Muscle of leg (tissue), 11 donors: ENCODE data around the gene CD53. TPM values are rescaled to one million over a fixed set of nuclear protein-coding genes. Genes with fewer than 3 reads are reported as not detected.
"Not testable (repeated sequence)": the region's sequence is repeated elsewhere in the genome, so short reads cannot be mapped to it uniquely, and the experiment has no call there.

Source experiments
- DNase-seq: peaks from one replicate; pipeline ENCODE4 v3.0.0; 2013
- H3K27ac ChIP-seq: one replicate; pipeline ENCODE4 v1.5.1; 2013; ENCODE audit warnings: mild to moderate bottlenecking, low read length, control low read depth
- H3K27me3 ChIP-seq: one replicate; pipeline ENCODE4 v1.6.1; 2013; ENCODE audit warnings: low read length; ENCODE audit not compliant: control insufficient read depth, insufficient read depth
- H3K36me3 ChIP-seq: one replicate; pipeline ENCODE4 v1.6.1; 2013; ENCODE audit warnings: low read length; ENCODE audit not compliant: control insufficient read depth, insufficient read depth
- H3K4me1 ChIP-seq: one replicate; pipeline ENCODE4 v1.6.1; 2013; ENCODE audit warnings: low read length; ENCODE audit not compliant: control insufficient read depth, insufficient read depth
- H3K4me3 ChIP-seq: one replicate; pipeline ENCODE4 v1.5.1; 2013; ENCODE audit warnings: low read length, control low read depth
- H3K9me3 ChIP-seq: replicated peaks from 2 replicates; pipeline ENCODE4 v1.6.1; 2013; ENCODE audit warnings: low read depth, low read length; ENCODE audit not compliant: control insufficient read depth
- WGBS: methylation state at CpG from one replicate; pipeline ENCODE4 v1.1.5; 2013; ENCODE audit warnings: missing lambda C conversion rate; ENCODE audit not compliant: insufficient coverage; 5-methylcytosine and 5-hydroxymethylcytosine counted together
- polyA plus RNA-seq, 8 donors: library from polyadenylated mRNA; unstranded; fragments of 120-200 nt; gene quantifications; one replicate each; pipeline versions ENCODE4 v1.2.1 to v1.2.3, GENCODE V29; 2013; ENCODE audit warnings: inconsistent platforms in 1 of 8, low replicate concordance in 1 of 8; ENCODE audit not compliant: insufficient read length in 8 of 8, insufficient read depth in 1 of 8
- total RNA-seq: library from RNA; stranded (reverse); fragments of 120-200 nt; gene quantifications from one replicate; pipeline ENCODE4 v1.2.4, GENCODE V29; 2013

The CD53 gene
- total and polyA plus RNA-seq, 9 donors = 7.0 to 9.6 (median 7.8) TPM

GRCh38 chr1:110915804-110916203 is 42.9 kb downstream of the CD53 start:
- Histone ChIP-seq H3K27ac (no peak overlapping the region), H3K36me3 (no peaks in the 10 kb centered on the region), H3K4me1 (no peaks in the 10 kb centered on the region), H3K9me3 (no peaks in the 10 kb centered on the region), H3K4me3 (no peak overlapping the region), H3K27me3 (no peaks in the 10 kb centered on the region)
- DNase-seq = no peak
- WGBS = no CpG with 5 or more reads among the region's 2 CpGs

GRCh38 chr1:110916274-110916668 is 43.3 kb downstream of the CD53 start:
- Histone ChIP-seq H3K27ac (no peak overlapping the region), H3K4me3 (no peak overlapping the region), H3K36me3 (no peaks in the 10 kb centered on the region), H3K4me1 (no peaks in the 10 kb centered on the region), H3K9me3 (no peaks in the 10 kb centered on the region), H3K27me3 (no peaks in the 10 kb centered on the region)
- WGBS = no CpG with 5 or more reads among the region's 2 CpGs
- no peak for DNase-seq

GRCh38 chr1:110916669-110917306 is 43.8 kb downstream of the CD53 start:
- 20% methylated on average over 1 of the region's 2 CpGs for WGBS
- no peak for DNase-seq
- Histone ChIP-seq H3K27me3 (no peaks in the 10 kb centered on the region), H3K36me3 (no peaks in the 10 kb centered on the region), H3K9me3 (no peaks in the 10 kb centered on the region), H3K4me3 (no peak overlapping the region), H3K27ac (no peak overlapping the region), H3K4me1 (no peaks in the 10 kb centered on the region)

- no peaks in the 10 kb centered on the region for H3K27me3 ChIP-seq
- no peak overlapping the region for H3K27ac ChIP-seq
- no peaks in the 10 kb centered on the region for H3K9me3 ChIP-seq
- H3K36me3 ChIP-seq = no peaks in the 10 kb centered on the region
- no peak for DNase-seq
- WGBS = no CpG with 5 or more reads among the region's 1 CpG
- H3K4me1 ChIP-seq = no peaks in the 10 kb centered on the region
- no peak overlapping the region for H3K4me3 ChIP-seq
Observed at GRCh38 chr1:110918016-110918415, 45.1 kb downstream of the CD53 start.

- no peaks in the 10 kb centered on the region for H3K4me1 ChIP-seq
- no CpG with 5 or more reads among the region's 1 CpG for WGBS
- no peaks in the 10 kb centered on the region for H3K9me3 ChIP-seq
- no peak for DNase-seq
- no peak overlapping the region for H3K27ac ChIP-seq
- H3K27me3 ChIP-seq = no peaks in the 10 kb centered on the region
- H3K36me3 ChIP-seq = no peaks in the 10 kb centered on the region
- H3K4me3 ChIP-seq = no peak overlapping the region
Observed at GRCh38 chr1:110921953-110922352, 49.0 kb downstream of the CD53 start.

- Histone ChIP-seq H3K4me1 (no peaks in the 10 kb centered on the region), H3K9me3 (no peaks in the 10 kb centered on the region), H3K27me3 (no peaks in the 10 kb centered on the region), H3K27ac (no peak overlapping the region), H3K36me3 (no peaks in the 10 kb centered on the region), H3K4me3 (no peak overlapping the region)
- DNase-seq = no peak
- no CpG with 5 or more reads among the region's 2 CpGs for WGBS
Observed at GRCh38 chr1:110927484-110928075, 54.6 kb downstream of the CD53 start.

DNA sequence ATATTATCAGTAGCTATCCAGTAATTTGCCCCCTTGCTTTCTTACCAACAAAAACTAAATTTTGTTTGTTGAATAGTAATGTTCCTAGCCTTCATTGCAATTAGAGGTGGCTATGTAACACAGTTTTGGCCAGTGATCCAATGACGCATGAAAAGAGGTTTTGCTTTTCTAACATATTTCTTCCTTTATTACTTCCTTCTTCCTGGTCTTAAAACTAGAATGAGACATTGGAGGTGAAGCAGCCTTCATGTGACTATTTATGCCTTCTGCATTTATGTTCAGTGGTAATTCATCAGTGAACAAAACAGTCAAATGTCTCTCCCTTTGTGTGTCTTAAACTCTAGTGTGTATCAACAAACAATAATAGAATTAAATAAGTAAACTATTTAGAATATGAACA is 55.2 kb downstream of the CD53 start:
- H3K27me3 ChIP-seq = no peaks in the 10 kb centered on the region
- H3K36me3 ChIP-seq = no peaks in the 10 kb centered on the region
- no peak overlapping the region for H3K27ac ChIP-seq
- DNase-seq = no peak
- no peaks in the 10 kb centered on the region for H3K4me1 ChIP-seq
- no CpG with 5 or more reads among the region's 1 CpG for WGBS
- no peak overlapping the region for H3K4me3 ChIP-seq
- H3K9me3 ChIP-seq = peaks cover under 1% of the 10 kb centered on the region

DNA sequence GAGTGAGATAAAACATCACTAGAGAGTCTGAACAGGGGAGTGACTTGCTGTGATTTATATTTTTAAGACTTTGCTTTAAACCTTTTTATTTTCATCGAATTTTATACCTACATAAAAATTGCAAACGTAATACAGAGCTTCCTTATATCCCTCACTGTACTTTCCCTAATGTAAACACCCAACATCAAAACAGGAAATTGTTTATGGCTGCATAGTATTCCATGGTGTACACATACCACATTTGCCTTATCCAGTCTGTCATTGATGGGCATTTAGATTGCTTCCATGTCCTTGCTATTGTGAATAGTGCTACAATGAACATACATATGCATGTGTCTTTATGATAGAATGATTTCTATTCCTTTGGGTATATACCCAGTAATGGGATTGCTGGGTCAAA is 56.0 kb downstream of the CD53 start:
- Histone ChIP-seq H3K36me3 (no peaks in the 10 kb centered on the region), H3K9me3 (peaks cover 2% of the 10 kb centered on the region), H3K27ac (no peak overlapping the region), H3K27me3 (no peaks in the 10 kb centered on the region), H3K4me1 (no peaks in the 10 kb centered on the region), H3K4me3 (no peak overlapping the region)
- WGBS = no CpG with 5 or more reads among the region's 2 CpGs
- no peak for DNase-seq

DNA sequence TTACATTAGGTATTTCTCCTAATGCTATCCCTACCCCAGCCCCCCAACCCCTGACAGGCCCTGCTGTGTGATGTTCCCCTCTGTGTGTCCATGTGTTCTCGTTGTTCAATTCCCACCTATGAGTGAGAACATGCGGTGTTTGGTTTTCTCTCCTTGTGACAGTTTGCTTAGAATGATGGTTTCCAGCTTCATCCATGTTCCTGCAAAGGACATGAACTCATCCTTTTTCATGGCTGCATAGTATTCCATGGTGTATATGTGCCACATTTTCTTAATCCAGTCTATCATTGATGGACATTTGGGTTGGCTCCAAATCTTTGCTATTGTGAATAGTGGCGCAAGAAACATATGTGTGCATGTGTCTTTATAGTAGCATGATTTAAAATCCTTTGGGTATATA is 58.1 kb downstream of the CD53 start:
- no CpG with 5 or more reads among the region's 3 CpGs for WGBS
- not testable (repeated sequence) for DNase-seq, H3K36me3 ChIP-seq, H3K4me1 ChIP-seq, H3K9me3 ChIP-seq, H3K27ac ChIP-seq, H3K4me3 ChIP-seq, H3K27me3 ChIP-seq

DNA sequence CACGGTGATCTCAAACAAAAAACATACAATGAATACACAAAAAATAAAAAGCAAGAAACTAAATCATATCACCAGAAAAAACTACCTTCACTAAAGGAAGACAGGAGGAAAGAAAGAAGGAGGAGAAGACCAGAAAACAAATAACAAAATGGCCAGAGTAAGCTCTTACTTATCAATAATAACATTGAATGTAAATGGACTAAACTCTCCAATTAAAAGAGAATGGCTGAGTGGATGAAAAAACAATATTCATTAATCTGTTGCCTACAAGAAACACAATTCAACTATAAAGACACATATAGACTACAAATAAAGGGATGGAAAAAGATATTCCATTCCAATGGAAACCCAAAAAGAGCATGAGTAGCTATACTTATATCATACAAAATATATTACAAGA is 63.6 kb downstream of the CD53 start:
- Histone ChIP-seq H3K27me3 (no peaks in the 10 kb centered on the region), H3K9me3 (peaks cover 8% of the 10 kb centered on the region)
- DNase-seq = no peak

GRCh38 chr1:110944806-110945205 is 71.9 kb downstream of the CD53 start:
- H3K9me3 ChIP-seq = no peaks in the 10 kb centered on the region
- WGBS = 77% methylated on average over 2 of the region's 3 CpGs
- no peak overlapping the region for H3K27ac ChIP-seq
- no peaks in the 10 kb centered on the region for H3K4me1 ChIP-seq
- H3K27me3 ChIP-seq = no peaks in the 10 kb centered on the region
- H3K4me3 ChIP-seq = no peak overlapping the region
- no peaks in the 10 kb centered on the region for H3K36me3 ChIP-seq
- DNase-seq = no peak

More for the DNA sequence above, 63.6 kb downstream of the CD53 start:
- no peak overlapping the region for H3K4me3 ChIP-seq
- no peak overlapping the region for H3K27ac ChIP-seq
- H3K4me1 ChIP-seq = no peaks in the 10 kb centered on the region
- H3K36me3 ChIP-seq = no peaks in the 10 kb centered on the region
- no CpG with 5 or more reads among the region's 1 CpG for WGBS
